ENCODE data around the gene CDC42EP2. TPM values are rescaled to one million over a fixed set of nuclear protein-coding genes. Genes with fewer than 3 reads are reported as not detected.
"Not testable (repeated sequence)": the region's sequence is repeated elsewhere in the genome, so short reads cannot be mapped to it uniquely, and the experiment has no call there.

CDC42EP2 gene
- total RNA-seq, 1 donor from 2014 or later, result 12.3 TPM

GRCh38 chr11:65321076-65321475, 6.4 kb downstream of the CDC42EP2 start:
- DNase-seq, result no peak

GRCh38 chr11:65321828-65322485, 7.3 kb downstream of the CDC42EP2 start:
- no peak for DNase-seq

- DNase-seq, result no peak
These were observed 9.1 kb downstream of the CDC42EP2 start for GRCh38 chr11:65323813-65324212.

- no peak for DNase-seq
These were observed 10.8 kb downstream of the CDC42EP2 start for GRCh38 chr11:65325435-65325834.

GRCh38 chr11:65327021-65327420, 12.4 kb downstream of the CDC42EP2 start:
- DNase-seq, result no peak

- DNase-seq, result no peak
These were observed 14.8 kb downstream of the CDC42EP2 start for GRCh38 chr11:65329478-65329877.

- peak; percentile 97 for DNase-seq
These were observed 15.3 kb downstream of the CDC42EP2 start for GRCh38 chr11:65329944-65330403.

GRCh38 chr11:65330544-65330943, 15.9 kb downstream of the CDC42EP2 start:
- DNase-seq, result no peak

GRCh38 chr11:65332591-65332990, 17.9 kb downstream of the CDC42EP2 start:
- not testable (repeated sequence) for DNase-seq

GRCh38 chr11:65334696-65335295, 20.1 kb downstream of the CDC42EP2 start:
- no peak for DNase-seq

- DNase-seq, result no peak
These were observed 24.0 kb downstream of the CDC42EP2 start for GRCh38 chr11:65338676-65339075.

- no peak for DNase-seq
These were observed 25.6 kb downstream of the CDC42EP2 start for GRCh38 chr11:65340226-65340625.

- DNase-seq, result no peak
These were observed 27.2 kb downstream of the CDC42EP2 start for GRCh38 chr11:65341856-65342255.

GRCh38 chr11:65351511-65351910, 36.8 kb downstream of the CDC42EP2 start:
- no peak for DNase-seq

- peak; percentile 32 for DNase-seq
These were observed 38.1 kb downstream of the CDC42EP2 start for GRCh38 chr11:65352783-65353182.

GRCh38 chr11:65353376-65353775, 38.7 kb downstream of the CDC42EP2 start:
- DNase-seq, result no peak

GRCh38 chr11:65353900-65354264, 39.2 kb downstream of the CDC42EP2 start:
- DNase-seq, result no peak

GRCh38 chr11:65354265-65355012, 39.8 kb downstream of the CDC42EP2 start, which contains the start of gene TIGD3:
Gene TIGD3, plus strand, starts transcription at chr11:65354751. Its CDS starts 1,058 bp downstream, at chr11:65355809.
- DNase-seq, result peak; percentile 96

GRCh38 chr11:65355013-65355775, 40.5 kb downstream of the CDC42EP2 start:
- no peak for DNase-seq

GRCh38 chr11:65355776-65356393, 41.2 kb downstream of the CDC42EP2 start:
- DNase-seq, result peak; percentile 49

- DNase-seq, result no peak
These were observed 41.8 kb downstream of the CDC42EP2 start for GRCh38 chr11:65356394-65356972.

- no peak for DNase-seq
These were observed 43.2 kb downstream of the CDC42EP2 start for GRCh38 chr11:65357856-65358356.
